ENCODE data around the gene SMIM44.

DNA sequence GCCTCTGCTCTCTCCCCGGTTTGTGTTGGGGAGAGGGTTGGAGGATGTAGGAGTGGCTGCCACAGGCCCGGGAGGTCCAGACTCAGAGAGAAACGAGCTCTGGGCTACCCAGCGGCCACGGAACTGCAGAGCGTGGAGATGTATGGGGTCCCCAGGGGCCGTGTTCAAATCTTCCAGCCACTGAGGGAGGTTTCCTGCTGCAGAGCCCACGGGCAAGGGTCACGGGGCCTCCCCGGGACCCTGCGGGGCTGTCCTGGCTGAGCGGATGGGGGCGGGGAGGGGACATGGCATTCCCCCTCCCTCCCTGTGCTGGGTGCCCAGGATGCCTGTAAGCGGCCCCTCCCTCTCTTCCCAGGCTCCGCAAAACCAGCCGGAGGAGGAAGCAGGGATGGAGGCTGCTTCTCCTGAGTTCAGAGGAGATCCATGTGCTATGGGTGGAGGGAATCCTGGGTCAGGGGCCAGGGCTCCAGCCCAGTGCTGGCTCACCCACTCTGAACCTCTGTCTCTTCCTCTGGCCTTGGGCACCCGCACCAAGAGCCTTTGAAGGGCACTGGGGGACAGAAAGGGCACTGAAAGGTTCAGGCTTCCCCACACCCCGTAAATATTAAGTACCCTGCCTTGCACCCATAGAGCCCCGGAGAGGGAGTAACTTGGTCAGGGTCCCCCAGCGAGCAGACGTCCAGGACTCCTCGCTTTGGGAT, 25.6 kb downstream of the SMIM44 start:
- TF ChIP-seq, protein P1, sequence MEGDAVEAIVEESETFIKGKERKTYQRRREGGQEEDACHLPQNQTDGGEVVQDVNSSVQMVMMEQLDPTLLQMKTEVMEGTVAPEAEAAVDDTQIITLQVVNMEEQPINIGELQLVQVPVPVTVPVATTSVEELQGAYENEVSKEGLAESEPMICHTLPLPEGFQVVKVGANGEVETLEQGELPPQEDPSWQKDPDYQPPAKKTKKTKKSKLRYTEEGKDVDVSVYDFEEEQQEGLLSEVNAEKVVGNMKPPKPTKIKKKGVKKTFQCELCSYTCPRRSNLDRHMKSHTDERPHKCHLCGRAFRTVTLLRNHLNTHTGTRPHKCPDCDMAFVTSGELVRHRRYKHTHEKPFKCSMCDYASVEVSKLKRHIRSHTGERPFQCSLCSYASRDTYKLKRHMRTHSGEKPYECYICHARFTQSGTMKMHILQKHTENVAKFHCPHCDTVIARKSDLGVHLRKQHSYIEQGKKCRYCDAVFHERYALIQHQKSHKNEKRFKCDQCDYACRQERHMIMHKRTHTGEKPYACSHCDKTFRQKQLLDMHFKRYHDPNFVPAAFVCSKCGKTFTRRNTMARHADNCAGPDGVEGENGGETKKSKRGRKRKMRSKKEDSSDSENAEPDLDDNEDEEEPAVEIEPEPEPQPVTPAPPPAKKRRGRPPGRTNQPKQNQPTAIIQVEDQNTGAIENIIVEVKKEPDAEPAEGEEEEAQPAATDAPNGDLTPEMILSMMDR (IDR thresholded peaks at IDR 0.05), result no peak
- TF ChIP-seq TCF7L2 (IDR thresholded peaks at IDR 0.05; ENCODE audit: low read depth, low read length), result no peak
- TF ChIP-seq, protein P2, sequence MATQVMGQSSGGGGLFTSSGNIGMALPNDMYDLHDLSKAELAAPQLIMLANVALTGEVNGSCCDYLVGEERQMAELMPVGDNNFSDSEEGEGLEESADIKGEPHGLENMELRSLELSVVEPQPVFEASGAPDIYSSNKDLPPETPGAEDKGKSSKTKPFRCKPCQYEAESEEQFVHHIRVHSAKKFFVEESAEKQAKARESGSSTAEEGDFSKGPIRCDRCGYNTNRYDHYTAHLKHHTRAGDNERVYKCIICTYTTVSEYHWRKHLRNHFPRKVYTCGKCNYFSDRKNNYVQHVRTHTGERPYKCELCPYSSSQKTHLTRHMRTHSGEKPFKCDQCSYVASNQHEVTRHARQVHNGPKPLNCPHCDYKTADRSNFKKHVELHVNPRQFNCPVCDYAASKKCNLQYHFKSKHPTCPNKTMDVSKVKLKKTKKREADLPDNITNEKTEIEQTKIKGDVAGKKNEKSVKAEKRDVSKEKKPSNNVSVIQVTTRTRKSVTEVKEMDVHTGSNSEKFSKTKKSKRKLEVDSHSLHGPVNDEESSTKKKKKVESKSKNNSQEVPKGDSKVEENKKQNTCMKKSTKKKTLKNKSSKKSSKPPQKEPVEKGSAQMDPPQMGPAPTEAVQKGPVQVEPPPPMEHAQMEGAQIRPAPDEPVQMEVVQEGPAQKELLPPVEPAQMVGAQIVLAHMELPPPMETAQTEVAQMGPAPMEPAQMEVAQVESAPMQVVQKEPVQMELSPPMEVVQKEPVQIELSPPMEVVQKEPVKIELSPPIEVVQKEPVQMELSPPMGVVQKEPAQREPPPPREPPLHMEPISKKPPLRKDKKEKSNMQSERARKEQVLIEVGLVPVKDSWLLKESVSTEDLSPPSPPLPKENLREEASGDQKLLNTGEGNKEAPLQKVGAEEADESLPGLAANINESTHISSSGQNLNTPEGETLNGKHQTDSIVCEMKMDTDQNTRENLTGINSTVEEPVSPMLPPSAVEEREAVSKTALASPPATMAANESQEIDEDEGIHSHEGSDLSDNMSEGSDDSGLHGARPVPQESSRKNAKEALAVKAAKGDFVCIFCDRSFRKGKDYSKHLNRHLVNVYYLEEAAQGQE (IDR thresholded peaks at IDR 0.05; ENCODE audit: insufficient read depth in 1 of 2, low read depth in 2 of 2, low read length in 1 of 2), result no peak

Measured in Panc1 (cell line).